Activated gamma-delta T cell (primary cell): ENCODE results near the gene KRTAP10-9.
"Not testable (repeated sequence)": the region's sequence is repeated elsewhere in the genome, so short reads cannot be mapped to it uniquely, and the experiment has no call there.

Experiments
- DNase-seq: peaks from one replicate; lab custom pipeline; 2025; lab: John Stamatoyannopoulos, UW

Gene KRTAP10-9

GRCh38 chr21:44595524-44595923, 31.4 kb upstream of the KRTAP10-9 start:
- no peak for DNase-seq

- DNase-seq, result no peak
These were observed 30.7 kb upstream of the KRTAP10-9 start for GRCh38 chr21:44596068-44596725.

- DNase-seq, result no peak
These were observed 28.8 kb upstream of the KRTAP10-9 start for GRCh38 chr21:44598061-44598460.

- DNase-seq, result no peak
These were observed 27.4 kb upstream of the KRTAP10-9 start for GRCh38 chr21:44599264-44600029.

- not testable (repeated sequence) for DNase-seq
These were observed 26.5 kb upstream of the KRTAP10-9 start, which contains the start of gene KRTAP10-7 for GRCh38 chr21:44600118-44600978. TSS of gene KRTAP10-7 (plus strand) at chr21:44600597. CDS start at chr21:44600622, 25 bp downstream.

GRCh38 chr21:44601091-44601490, 25.8 kb upstream of the KRTAP10-9 start:
- DNase-seq, result not testable (repeated sequence)

- no peak for DNase-seq
These were observed 25.1 kb upstream of the KRTAP10-9 start for GRCh38 chr21:44601596-44602462.

GRCh38 chr21:44602463-44602850, 24.4 kb upstream of the KRTAP10-9 start:
- DNase-seq, result no peak

GRCh38 chr21:44603109-44603875, 23.6 kb upstream of the KRTAP10-9 start:
- no peak for DNase-seq

- no peak for DNase-seq
These were observed 23.0 kb upstream of the KRTAP10-9 start for GRCh38 chr21:44603911-44604310.

GRCh38 chr21:44606495-44606894, 20.4 kb upstream of the KRTAP10-9 start:
- no peak for DNase-seq

- DNase-seq, result no peak
These were observed 17.7 kb upstream of the KRTAP10-9 start for GRCh38 chr21:44609193-44609592.

- DNase-seq, result not testable (repeated sequence)
These were observed 16.6 kb upstream of the KRTAP10-9 start for GRCh38 chr21:44610157-44610843.

GRCh38 chr21:44611551-44611950, 15.3 kb upstream of the KRTAP10-9 start:
- DNase-seq, result no peak

GRCh38 chr21:44612029-44612486, 14.8 kb upstream of the KRTAP10-9 start, which contains the start of gene KRTAP10-8:
TSS of gene KRTAP10-8 (plus strand) at chr21:44612079. CDS start at chr21:44612101, 22 bp downstream.
- no peak for DNase-seq

GRCh38 chr21:44612669-44613229, 14.1 kb upstream of the KRTAP10-9 start:
- DNase-seq, result no peak

GRCh38 chr21:44613386-44614155, 13.3 kb upstream of the KRTAP10-9 start:
- DNase-seq, result no peak

- no peak for DNase-seq
These were observed 12.7 kb upstream of the KRTAP10-9 start for GRCh38 chr21:44614161-44614631.
